ENCODE measurements around the gene DYNC1LI2.

DNA sequence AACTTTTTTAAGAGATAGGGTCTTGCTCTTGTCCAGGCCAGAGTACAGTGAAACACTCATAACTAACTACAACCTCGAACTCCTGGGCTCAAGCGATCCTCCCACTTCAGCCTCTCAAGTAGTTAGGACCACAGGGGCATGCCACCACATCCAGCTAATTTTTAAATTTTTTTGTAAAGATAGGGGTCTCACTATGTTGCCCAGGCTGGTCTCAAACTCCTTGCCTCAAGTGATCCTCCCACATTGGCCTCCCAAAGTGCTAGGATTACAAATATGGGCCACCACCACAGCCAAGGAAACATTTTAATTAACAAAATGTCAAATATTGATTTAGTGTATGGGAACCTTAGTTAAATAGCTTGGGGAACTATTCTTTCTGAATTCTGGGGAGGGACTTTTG, 2.8 kb upstream of the DYNC1LI2 start:
- no peak for TF ChIP-seq ZBTB33 (IDR thresholded peaks at IDR 0.05; ENCODE audit: extremely low read depth, insufficient replicate concordance, low read length)
- no peak for TF ChIP-seq EZH2 (IDR thresholded peaks at IDR 0.05)
- TF ChIP-seq SIN3A (IDR thresholded peaks at IDR 0.05; ENCODE audit: low read depth): no peak
- TF ChIP-seq POLR2A (IDR thresholded peaks at IDR 0.05; ENCODE audit: borderline replicate concordance, extremely low read depth, insufficient read depth, insufficient read length): no peak
- TF ChIP-seq, protein P1, sequence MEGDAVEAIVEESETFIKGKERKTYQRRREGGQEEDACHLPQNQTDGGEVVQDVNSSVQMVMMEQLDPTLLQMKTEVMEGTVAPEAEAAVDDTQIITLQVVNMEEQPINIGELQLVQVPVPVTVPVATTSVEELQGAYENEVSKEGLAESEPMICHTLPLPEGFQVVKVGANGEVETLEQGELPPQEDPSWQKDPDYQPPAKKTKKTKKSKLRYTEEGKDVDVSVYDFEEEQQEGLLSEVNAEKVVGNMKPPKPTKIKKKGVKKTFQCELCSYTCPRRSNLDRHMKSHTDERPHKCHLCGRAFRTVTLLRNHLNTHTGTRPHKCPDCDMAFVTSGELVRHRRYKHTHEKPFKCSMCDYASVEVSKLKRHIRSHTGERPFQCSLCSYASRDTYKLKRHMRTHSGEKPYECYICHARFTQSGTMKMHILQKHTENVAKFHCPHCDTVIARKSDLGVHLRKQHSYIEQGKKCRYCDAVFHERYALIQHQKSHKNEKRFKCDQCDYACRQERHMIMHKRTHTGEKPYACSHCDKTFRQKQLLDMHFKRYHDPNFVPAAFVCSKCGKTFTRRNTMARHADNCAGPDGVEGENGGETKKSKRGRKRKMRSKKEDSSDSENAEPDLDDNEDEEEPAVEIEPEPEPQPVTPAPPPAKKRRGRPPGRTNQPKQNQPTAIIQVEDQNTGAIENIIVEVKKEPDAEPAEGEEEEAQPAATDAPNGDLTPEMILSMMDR (IDR thresholded peaks at IDR 0.05 in 2 of 3, conservative IDR thresholded peaks at IDR 0.05 in 1 of 3; ENCODE audit: borderline replicate concordance in 1 of 3, insufficient read depth in 1 of 3, low read depth in 2 of 3, low read length in 2 of 3): no peak
- TF ChIP-seq, protein P2, sequence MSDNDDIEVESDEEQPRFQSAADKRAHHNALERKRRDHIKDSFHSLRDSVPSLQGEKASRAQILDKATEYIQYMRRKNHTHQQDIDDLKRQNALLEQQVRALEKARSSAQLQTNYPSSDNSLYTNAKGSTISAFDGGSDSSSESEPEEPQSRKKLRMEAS (IDR thresholded peaks at IDR 0.05): no peak
- no peak for TF ChIP-seq SP1 (IDR thresholded peaks at IDR 0.05; ENCODE audit: low read depth)
- TF ChIP-seq EZH2phosphoT487 (IDR thresholded peaks at IDR 0.05; ENCODE audit: borderline replicate concordance): no peak
- TF ChIP-seq REST (IDR thresholded peaks at IDR 0.05; ENCODE audit: low read depth): no peak
- no peak for TF ChIP-seq POLR2AphosphoS5 (IDR thresholded peaks at IDR 0.05; ENCODE audit: low read depth, low read length)
- TF ChIP-seq SRF (IDR thresholded peaks at IDR 0.05; ENCODE audit: low read depth): no peak

All from HCT116 (cell line).